ENCODE measurements around the gene GZMA.
A peak's percentile ranks its signal among the peaks of the same experiment; 100 is the strongest.

The GZMA gene

DNA sequence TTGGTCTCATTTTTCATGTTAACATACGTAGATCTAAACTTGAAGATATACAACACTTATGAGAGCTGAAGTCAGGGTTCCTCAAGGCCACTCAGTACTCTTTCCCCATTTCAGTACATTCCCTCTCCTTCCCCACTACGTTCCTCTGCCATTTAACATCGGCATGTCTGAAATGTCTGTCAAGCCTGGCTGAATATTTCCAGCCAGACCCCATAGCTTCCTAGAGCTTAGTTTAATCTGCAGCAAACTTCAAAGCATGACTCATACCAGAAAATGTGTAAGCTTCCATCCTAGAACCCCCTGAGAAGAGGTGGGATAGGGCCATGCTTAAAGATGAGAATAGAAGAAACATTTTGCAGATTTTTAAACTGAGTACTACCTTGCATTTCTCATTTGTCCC, 6.2 kb downstream of the GZMA start:
- TF ChIP-seq, protein P1, sequence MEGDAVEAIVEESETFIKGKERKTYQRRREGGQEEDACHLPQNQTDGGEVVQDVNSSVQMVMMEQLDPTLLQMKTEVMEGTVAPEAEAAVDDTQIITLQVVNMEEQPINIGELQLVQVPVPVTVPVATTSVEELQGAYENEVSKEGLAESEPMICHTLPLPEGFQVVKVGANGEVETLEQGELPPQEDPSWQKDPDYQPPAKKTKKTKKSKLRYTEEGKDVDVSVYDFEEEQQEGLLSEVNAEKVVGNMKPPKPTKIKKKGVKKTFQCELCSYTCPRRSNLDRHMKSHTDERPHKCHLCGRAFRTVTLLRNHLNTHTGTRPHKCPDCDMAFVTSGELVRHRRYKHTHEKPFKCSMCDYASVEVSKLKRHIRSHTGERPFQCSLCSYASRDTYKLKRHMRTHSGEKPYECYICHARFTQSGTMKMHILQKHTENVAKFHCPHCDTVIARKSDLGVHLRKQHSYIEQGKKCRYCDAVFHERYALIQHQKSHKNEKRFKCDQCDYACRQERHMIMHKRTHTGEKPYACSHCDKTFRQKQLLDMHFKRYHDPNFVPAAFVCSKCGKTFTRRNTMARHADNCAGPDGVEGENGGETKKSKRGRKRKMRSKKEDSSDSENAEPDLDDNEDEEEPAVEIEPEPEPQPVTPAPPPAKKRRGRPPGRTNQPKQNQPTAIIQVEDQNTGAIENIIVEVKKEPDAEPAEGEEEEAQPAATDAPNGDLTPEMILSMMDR (IDR thresholded peaks at IDR 0.05; ENCODE audit: low read depth, low read length): no peak
- H3K4me3 ChIP-seq (ENCODE audit: low read depth, low read length): no peak overlapping the region
- peak; percentile 8 for DNase-seq (ENCODE audit: low read depth, low spot score)
- in situ Hi-C loops (cut with HindIII; ENCODE audit: low sequenced_read_pairs): no loop called here

DNA sequence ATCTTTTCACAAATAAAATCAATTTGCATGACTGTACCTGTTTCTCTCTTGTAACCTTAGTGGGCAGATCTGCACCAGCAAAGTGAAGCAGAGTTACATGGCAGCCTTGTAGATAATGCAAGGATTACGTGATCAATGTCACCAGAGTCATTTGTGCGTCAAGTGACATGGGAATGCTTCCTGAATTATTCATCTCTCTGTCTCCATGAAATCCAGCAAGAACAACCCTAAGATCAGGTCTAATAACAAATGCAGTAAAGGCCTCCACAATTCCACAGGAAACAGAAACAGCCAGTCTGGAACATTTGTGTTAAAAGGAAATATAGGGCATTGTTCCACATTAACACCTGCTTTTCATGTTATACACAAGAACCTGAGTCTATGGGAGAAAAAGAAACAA, 7.8 kb downstream of the GZMA start:
- in situ Hi-C loops (cut with HindIII; ENCODE audit: low sequenced_read_pairs): no loop called here
- no peak overlapping the region for H3K4me3 ChIP-seq (ENCODE audit: low read depth, low read length)
- no peak for DNase-seq (ENCODE audit: low read depth, low spot score)
- TF ChIP-seq, protein P1 (IDR thresholded peaks at IDR 0.05; ENCODE audit: low read depth, low read length): no peak

- TF ChIP-seq, protein P1 (IDR thresholded peaks at IDR 0.05; ENCODE audit: low read depth, low read length): no peak
- DNase-seq (ENCODE audit: low read depth, low spot score): no peak
- no peak overlapping the region for H3K4me3 ChIP-seq (ENCODE audit: low read depth, low read length)
- in situ Hi-C loops (cut with HindIII; ENCODE audit: low sequenced_read_pairs): no loop called here
Measured at GRCh38 chr5:55113327-55113726, 10.9 kb downstream of the GZMA start.

DNA sequence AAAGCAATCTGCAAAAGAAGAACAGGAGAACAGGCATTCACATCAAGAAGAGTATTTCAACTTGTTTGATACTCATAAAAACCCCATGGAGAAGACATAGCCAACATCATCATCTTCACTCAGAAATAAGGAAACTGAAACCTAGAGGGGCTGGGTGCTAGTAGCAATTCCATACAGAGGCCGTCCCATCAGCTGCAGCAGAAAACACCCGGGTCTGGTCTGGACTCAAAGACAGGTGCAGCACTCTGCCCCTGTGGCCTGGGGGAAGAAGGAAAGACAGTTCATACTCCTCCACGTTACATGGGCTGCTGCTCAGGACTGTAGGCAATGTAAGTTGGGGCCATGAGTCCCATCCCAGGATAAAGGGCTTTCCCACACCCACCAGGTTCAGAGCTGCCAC, 11.6 kb downstream of the GZMA start:
- in situ Hi-C loops (cut with HindIII; ENCODE audit: low sequenced_read_pairs): no loop called here
- TF ChIP-seq, protein P1 (IDR thresholded peaks at IDR 0.05; ENCODE audit: low read depth, low read length): no peak
- no peak for DNase-seq (ENCODE audit: low read depth, low spot score)
- H3K4me3 ChIP-seq (ENCODE audit: low read depth, low read length): no peak overlapping the region

- no peak for DNase-seq (ENCODE audit: low read depth, low spot score)
- in situ Hi-C loops (cut with HindIII; ENCODE audit: low sequenced_read_pairs): no loop called here
- TF ChIP-seq, protein P1 (IDR thresholded peaks at IDR 0.05; ENCODE audit: low read depth, low read length): no peak
- no peak overlapping the region for H3K4me3 ChIP-seq (ENCODE audit: low read depth, low read length)
Measured at GRCh38 chr5:55123365-55123764, 20.9 kb downstream of the GZMA start.

DNA sequence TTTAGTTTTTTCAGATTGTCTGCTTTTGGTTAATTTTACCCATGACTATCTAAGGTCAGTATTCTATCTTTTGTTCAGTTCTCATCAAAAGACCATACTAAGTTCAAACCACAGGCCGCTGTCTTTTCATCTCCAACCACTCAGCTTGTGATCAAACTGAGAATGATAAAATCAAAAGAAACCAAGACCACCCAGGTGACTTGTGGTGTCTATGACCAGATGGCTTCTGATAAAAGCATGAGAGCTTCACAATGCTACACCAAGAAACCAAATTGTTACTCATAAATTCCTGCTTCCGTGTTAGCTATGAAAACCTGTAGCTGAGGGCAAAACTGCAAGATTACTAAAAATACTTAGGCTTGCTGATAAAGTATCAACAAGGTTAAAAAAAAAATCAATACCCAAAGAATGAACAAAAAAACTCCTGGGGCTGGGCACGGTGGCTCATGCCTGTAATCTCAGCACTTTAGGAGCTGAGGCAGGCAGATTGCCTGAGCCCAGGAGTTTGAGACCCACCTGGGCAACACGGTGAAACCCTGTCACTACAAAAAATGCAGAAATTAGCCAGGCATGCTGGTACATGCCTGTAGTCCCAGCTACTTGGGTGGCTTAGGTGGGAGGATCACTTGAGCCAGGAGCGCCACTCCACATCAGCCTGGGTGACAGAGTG, 31.7 kb downstream of the GZMA start:
- DNase-seq (ENCODE audit: low read depth, low spot score): no peak
- TF ChIP-seq, protein P1 (IDR thresholded peaks at IDR 0.05; ENCODE audit: low read depth, low read length): no peak
- H3K4me3 ChIP-seq (ENCODE audit: low read depth, low read length): no peak overlapping the region
- in situ Hi-C loops (cut with HindIII; ENCODE audit: low sequenced_read_pairs): no loop called here

Data from astrocyte of the spinal cord (primary cell).